HepG2 (cell line): Measurements from ENCODE around the gene ZNF468. TPM values are rescaled to one million over a fixed set of nuclear protein-coding genes. Genes with fewer than 3 reads are reported as not detected.

Source experiments
- ATAC-seq: fragments of 200-7000 bp; cut with Tn5 transposase; 3 replicates; pipeline ENCODE4 v1.9.1; 2020; ENCODE audit warnings: mild to moderate bottlenecking, moderate library complexity
- BruUV-seq: library from RNA; stranded (reverse); fragments of 400-500 nt; replicated peaks from 2 replicates; lab custom pipeline; 2021; lab: Mats Ljungman, UMichigan
- CTCF ChIA-PET: fragments of 300-600 bp; formaldehyde crosslinking; extraction: SDS; loops from one replicate; lab custom pipeline; 2021; ENCODE audit warnings: low total read pairs, inconsistent platforms, low intra/inter-chr PET ratio; lab: Yijun Ruan, JAX
- POLR2A ChIA-PET: fragments of 350-600 bp; sonication (Branson Sonifier 250); formaldehyde crosslinking; loops from one replicate; lab custom pipeline; 2020; ENCODE audit warnings: antibody characterized with exemption, inconsistent platforms; lab: Yijun Ruan, JAX
- DNase-seq: peaks from one replicate; pipeline ENCODE4 v3.0.0-alpha.2; 2015; ENCODE audit warnings: low spot score
- FAIRE-seq: peaks from 3 replicates; lab custom pipeline; 2011; peaks lifted over from hg19 to GRCh38; lab: Jason Lieb, UNC
- H2AFZ ChIP-seq: one replicate; pipeline ENCODE4 v1.6.1; 2011; ENCODE audit warnings: low read length, inconsistent platforms
- H3K27ac ChIP-seq: fragments of 300-600 bp; 3 replicates; pipeline ENCODE4 v1.8.0; 2011; ENCODE audit warnings: mixed run types, mild to moderate bottlenecking, mixed read lengths, low read length, inconsistent platforms; ENCODE audit not compliant: insufficient read depth; ENCODE audit errors: extremely low read length
- H3K27me3 ChIP-seq, 2 experiments: fragments of 200-600 bp in 1 of 2; 2 replicates in 1 of 2; 3 replicates in 1 of 2; pipeline versions ENCODE4 v1.6.0 to v1.8.0; 2011; ENCODE audit warnings: low read length in 2 of 2, mild to moderate bottlenecking in 2 of 2, moderate library complexity in 2 of 2, inconsistent platforms in 1 of 2; ENCODE audit not compliant: insufficient read depth in 2 of 2, control insufficient read depth in 1 of 2
- H3K36me3 ChIP-seq, 2 experiments: fragments of 200-600 bp in 1 of 2; replicated peaks in 1 of 2; 2 replicates in 1 of 2; 3 replicates in 1 of 2; pipeline versions ENCODE4 v1.5.1 to v1.8.0; 2011; ENCODE audit warnings: low read length in 2 of 2, inconsistent platforms in 1 of 2; ENCODE audit not compliant: insufficient read depth in 2 of 2, control insufficient read depth in 1 of 2
- H3K4me1 ChIP-seq: 2 replicates; pipeline ENCODE4 v1.5.1; 2012; ENCODE audit warnings: low read length, inconsistent platforms; ENCODE audit not compliant: insufficient read depth
- H3K4me2 ChIP-seq: 2 replicates; pipeline ENCODE4 v1.6.0; 2011; ENCODE audit warnings: low read depth, low read length, inconsistent platforms
- H3K4me3 ChIP-seq, 3 experiments: fragments of 200-600 bp in 1 of 3; sonication (generic), shearing (Covaris generic) in 1 of 3; replicated peaks in 1 of 3; 2 replicates each; pipeline ENCODE4 v1.5.1; 2011 to 2016; ENCODE audit warnings: low read length in 3 of 3, inconsistent platforms in 2 of 3, low read depth in 2 of 3, mild to moderate bottlenecking in 2 of 3, control low read depth in 1 of 3, mixed read lengths in 1 of 3; ENCODE audit not compliant: insufficient read depth in 1 of 3
- H3K79me2 ChIP-seq: one replicate; pipeline ENCODE4 v1.6.1; 2011; ENCODE audit warnings: low read length, inconsistent platforms; ENCODE audit not compliant: insufficient read depth
- H3K9ac ChIP-seq: 2 replicates; pipeline ENCODE4 v1.6.0; 2011; ENCODE audit warnings: mild to moderate bottlenecking, low read depth, low read length, inconsistent platforms; ENCODE audit not compliant: insufficient read depth
- H3K9me3 ChIP-seq: 2 replicates; pipeline ENCODE4 v1.5.1; 2012; ENCODE audit warnings: mild to moderate bottlenecking, low read length
- H4K20me1 ChIP-seq: 2 replicates; pipeline ENCODE4 v1.6.0; 2011; ENCODE audit warnings: inconsistent platforms, mild to moderate bottlenecking, low read length, moderate library complexity; ENCODE audit not compliant: insufficient read depth
- BORCS8-MEF2B ChIP-seq: sonication (generic); formaldehyde crosslinking; IDR thresholded peaks from 2 replicates; pipeline ENCODE4 v1.8.0; 2022; ENCODE audit warnings: mild to moderate bottlenecking, missing genetic modification reagents
- FIP1L1 ChIP-seq: fragments of 200-400 bp; formaldehyde crosslinking; IDR thresholded peaks from 2 replicates; pipeline ENCODE4 v1.6.1; 2018; ENCODE audit warnings: low read depth, mild to moderate bottlenecking, low read length, moderate library complexity, borderline replicate concordance; ENCODE audit not compliant: insufficient read depth
- RNF2 ChIP-seq: fragments of 450-650 bp; conservative IDR thresholded peaks from 2 replicates; pipeline ENCODE4 v1.6.1; 2016; ENCODE audit warnings: low read depth
- THAP11 ChIP-seq: IDR thresholded peaks from 2 replicates; pipeline ENCODE4 v1.6.1; 2016; ENCODE audit warnings: missing biosample characterization, missing genetic modification reagents
- ZNF839 ChIP-seq: sonication (generic); formaldehyde crosslinking; IDR thresholded peaks from 2 replicates; pipeline ENCODE4 v1.4.0; 2020; ENCODE audit warnings: missing genetic modification reagents, mild to moderate bottlenecking, borderline replicate concordance
- WGBS: methylation state at CpG from one replicate; pipeline ENCODE4 v1.1.6; 2017; ENCODE audit warnings: low lambda C conversion rate; 5-methylcytosine and 5-hydroxymethylcytosine counted together
- in situ Hi-C: cut with HindIII; loops from 2 replicates; pipeline ENCODE4 v1.10.0; 2017; ENCODE audit warnings: low pct_unique_long_range_greater_than_20kb; ENCODE audit not compliant: extremely low pct_ligation_motif_present
- intact Hi-C: fragments of 100-400 bp; cut with micrococcal nuclease; formaldehyde crosslinking; loops from one replicate; pipeline ENCODE4 v1.10.0; 2022; ENCODE audit not compliant: unreplicated experiment
- polyA plus RNA-seq, 8 experiments: library from polyadenylated mRNA; depleted of rRNA in 3 of 8; stranded (reverse) in 7 of 8; unstranded in 1 of 8; fragments of >200 nt; fragmentation: Illumina TruSeq in 4 of 8; extraction: Trizol in 4 of 8; gene quantifications; 2 replicates each; pipeline versions ENCODE4 v1.2.1 to v1.2.3, GENCODE V29; 2011 to 2016; ENCODE audit warnings: low read depth in 4 of 8, missing spikeins in 1 of 8, mixed read lengths in 1 of 8; ENCODE audit not compliant: insufficient read depth in 1 of 8
- total RNA-seq, 5 experiments: library from RNA; depleted of rRNA; stranded (reverse); fragments of >200 nt; fragmentation: Illumina TruSeq; extraction: Trizol; gene quantifications; 2 replicates each; pipeline ENCODE4 v1.2.3, GENCODE V29; 2016; ENCODE audit warnings: low read depth in 1 of 5
- TF ChIP-seq, protein P1 (sequence below): sonication (generic); formaldehyde crosslinking; conservative IDR thresholded peaks from 2 replicates; pipeline ENCODE4 v1.8.0; 2022; ENCODE audit warnings: mild to moderate bottlenecking, moderate library complexity, missing genetic modification reagents
- TF ChIP-seq, protein P2 (sequence below): fragments of 450-650 bp; IDR thresholded peaks from 2 replicates; pipeline ENCODE4 v1.6.1; 2017; ENCODE audit warnings: mild to moderate bottlenecking
- TF ChIP-seq, protein P3 (sequence below): sonication (generic); formaldehyde crosslinking; IDR thresholded peaks from 2 replicates; pipeline ENCODE4 v1.5.0; 2020; ENCODE audit warnings: missing genetic modification reagents

The ZNF468 gene
- total and polyA plus RNA-seq, 2 of the 13 experiments (the other 11 are each of a cell fraction or from before 2014, with no cell fraction given): 8.0 to 19.7 TPM

DNA sequence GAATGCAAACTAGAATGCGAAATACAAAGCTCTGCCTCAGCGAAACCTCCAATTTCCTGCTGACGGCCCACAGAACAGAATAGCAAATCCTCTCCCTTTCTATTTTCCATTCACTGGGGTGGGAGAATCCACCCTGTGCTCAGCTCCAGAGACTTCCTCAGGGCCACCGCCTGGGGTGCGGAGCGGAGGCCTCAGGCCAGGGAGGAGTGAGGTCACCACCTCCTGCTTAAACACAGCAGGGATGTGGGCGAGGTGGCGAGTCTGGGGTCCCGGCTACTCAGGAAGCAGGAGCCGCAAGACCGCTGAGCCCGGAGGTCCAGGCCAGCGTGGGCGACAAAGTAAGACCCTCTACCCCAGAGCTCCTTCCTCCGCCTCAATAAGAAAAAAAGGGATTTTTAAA is 40.7 kb upstream of the ZNF468 start (continued):
- TF ChIP-seq, protein P1, sequence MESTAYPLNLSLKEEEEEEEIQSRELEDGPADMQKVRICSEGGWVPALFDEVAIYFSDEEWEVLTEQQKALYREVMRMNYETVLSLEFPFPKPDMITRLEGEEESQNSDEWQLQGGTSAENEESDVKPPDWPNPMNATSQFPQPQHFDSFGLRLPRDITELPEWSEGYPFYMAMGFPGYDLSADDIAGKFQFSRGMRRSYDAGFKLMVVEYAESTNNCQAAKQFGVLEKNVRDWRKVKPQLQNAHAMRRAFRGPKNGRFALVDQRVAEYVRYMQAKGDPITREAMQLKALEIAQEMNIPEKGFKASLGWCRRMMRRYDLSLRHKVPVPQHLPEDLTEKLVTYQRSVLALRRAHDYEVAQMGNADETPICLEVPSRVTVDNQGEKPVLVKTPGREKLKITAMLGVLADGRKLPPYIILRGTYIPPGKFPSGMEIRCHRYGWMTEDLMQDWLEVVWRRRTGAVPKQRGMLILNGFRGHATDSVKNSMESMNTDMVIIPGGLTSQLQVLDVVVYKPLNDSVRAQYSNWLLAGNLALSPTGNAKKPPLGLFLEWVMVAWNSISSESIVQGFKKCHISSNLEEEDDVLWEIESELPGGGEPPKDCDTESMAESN (CRISPR knock-in tag): no peak
- TF ChIP-seq RNF2: no peak

DNA sequence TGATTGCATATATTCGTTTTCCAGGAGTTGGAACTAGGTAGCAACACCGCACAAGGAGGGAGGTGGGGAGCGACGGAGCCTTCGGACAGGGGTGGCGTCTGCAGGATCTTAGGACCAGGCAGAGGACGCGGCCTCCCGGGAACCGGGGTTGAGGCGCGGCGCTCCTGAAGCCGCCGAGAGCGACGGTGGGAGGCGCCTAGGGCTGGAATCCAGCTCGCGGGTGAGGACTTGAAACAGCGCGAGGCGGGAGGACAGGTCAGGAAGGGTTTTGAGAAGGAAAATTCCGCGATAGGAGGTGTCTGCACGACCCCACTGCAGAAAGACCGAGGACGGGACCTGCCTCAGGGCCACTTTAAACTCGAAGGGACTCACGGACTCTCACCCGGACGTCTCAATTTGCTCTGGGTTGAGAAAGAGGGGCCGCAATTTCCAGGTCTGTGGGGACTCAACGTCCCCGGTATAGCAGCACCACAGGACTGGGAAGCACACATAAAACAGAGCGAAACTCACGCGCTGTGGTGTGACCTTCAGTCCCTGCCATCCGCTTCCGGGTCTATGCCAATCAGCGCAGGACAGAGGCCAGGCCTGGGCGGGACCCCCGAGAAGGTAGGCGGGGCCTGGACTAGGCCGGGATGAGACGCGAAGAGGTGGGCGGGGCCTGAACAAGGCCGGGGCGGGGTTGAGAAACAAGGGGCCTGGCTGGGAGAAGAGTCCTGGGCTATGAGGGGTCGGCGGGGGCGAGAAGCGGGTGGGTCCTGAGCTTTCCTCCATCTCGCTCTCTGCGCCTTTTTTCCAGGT is 39.9 kb upstream of the ZNF468 start, which contains the start of gene ZNF320:
Gene ZNF320, minus strand, starts transcription at position 498 of the 798 bp plus-strand sequence. CDS start 7,380 bp downstream, outside the sequence.
- H2AFZ ChIP-seq: no peak within 1 kb of the TSS
- WGBS: 82% methylated on average over 55 of the region's 56 CpGs
- H3K79me2 ChIP-seq: no peaks in the 10 kb centered on the region
- H4K20me1 ChIP-seq: no peaks in the 10 kb centered on the region
- H3K9me3 ChIP-seq: peaks cover 30% of the 10 kb centered on the region
- H3K4me3 ChIP-seq: no peak within 1 kb of the TSS
- no peaks in the 10 kb centered on the region for H3K4me1 ChIP-seq
- POLR2A ChIA-PET: no interaction called here
- DNase-seq (no peak), FAIRE-seq (no peak), ATAC-seq (no peak)
- in situ Hi-C loops (no loop called here), intact Hi-C loops (no loop called here)
- no peak for TF ChIP-seq ZNF839 (CRISPR knock-in tag)
- no peak for TF ChIP-seq FIP1L1
- no peak for TF ChIP-seq THAP11
- TF ChIP-seq, protein P2, sequence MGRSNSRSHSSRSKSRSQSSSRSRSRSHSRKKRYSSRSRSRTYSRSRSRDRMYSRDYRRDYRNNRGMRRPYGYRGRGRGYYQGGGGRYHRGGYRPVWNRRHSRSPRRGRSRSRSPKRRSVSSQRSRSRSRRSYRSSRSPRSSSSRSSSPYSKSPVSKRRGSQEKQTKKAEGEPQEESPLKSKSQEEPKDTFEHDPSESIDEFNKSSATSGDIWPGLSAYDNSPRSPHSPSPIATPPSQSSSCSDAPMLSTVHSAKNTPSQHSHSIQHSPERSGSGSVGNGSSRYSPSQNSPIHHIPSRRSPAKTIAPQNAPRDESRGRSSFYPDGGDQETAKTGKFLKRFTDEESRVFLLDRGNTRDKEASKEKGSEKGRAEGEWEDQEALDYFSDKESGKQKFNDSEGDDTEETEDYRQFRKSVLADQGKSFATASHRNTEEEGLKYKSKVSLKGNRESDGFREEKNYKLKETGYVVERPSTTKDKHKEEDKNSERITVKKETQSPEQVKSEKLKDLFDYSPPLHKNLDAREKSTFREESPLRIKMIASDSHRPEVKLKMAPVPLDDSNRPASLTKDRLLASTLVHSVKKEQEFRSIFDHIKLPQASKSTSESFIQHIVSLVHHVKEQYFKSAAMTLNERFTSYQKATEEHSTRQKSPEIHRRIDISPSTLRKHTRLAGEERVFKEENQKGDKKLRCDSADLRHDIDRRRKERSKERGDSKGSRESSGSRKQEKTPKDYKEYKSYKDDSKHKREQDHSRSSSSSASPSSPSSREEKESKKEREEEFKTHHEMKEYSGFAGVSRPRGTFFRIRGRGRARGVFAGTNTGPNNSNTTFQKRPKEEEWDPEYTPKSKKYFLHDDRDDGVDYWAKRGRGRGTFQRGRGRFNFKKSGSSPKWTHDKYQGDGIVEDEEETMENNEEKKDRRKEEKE: no peak
- TF ChIP-seq BORCS8-MEF2B: no peak
- TF ChIP-seq, protein P3, sequence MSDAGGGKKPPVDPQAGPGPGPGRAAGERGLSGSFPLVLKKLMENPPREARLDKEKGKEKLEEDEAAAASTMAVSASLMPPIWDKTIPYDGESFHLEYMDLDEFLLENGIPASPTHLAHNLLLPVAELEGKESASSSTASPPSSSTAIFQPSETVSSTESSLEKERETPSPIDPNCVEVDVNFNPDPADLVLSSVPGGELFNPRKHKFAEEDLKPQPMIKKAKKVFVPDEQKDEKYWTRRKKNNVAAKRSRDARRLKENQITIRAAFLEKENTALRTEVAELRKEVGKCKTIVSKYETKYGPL (CRISPR knock-in tag): no peak
- H3K4me2 ChIP-seq: no peak within 1 kb of the TSS
- CTCF ChIA-PET: no interaction called here
- H3K27ac ChIP-seq: no peak within 1 kb of the TSS
- no peaks in the 10 kb centered on the region for H3K27me3 ChIP-seq
- no TSS peak for BruUV-seq
- no peak within 1 kb of the TSS for H3K9ac ChIP-seq
- no peaks in the 10 kb centered on the region for H3K36me3 ChIP-seq
